Dermis microvascular lymphatic vessel endothelial cell (primary cell): ENCODE measurements around the gene ITPR2. TPM values are rescaled to one million over a fixed set of nuclear protein-coding genes. Genes with fewer than 3 reads are reported as not detected.
"Not testable (repeated sequence)": the region's sequence is repeated elsewhere in the genome, so short reads cannot be mapped to it uniquely, and the experiment has no call there.

Source experiments
- DNase-seq, 2 donors: peaks; one replicate each; pipeline versions ENCODE4 v3.0.0 to v3.0.0-alpha.2; 2010; ENCODE audit warnings: low read depth in 2 of 2
- total RNA-seq: library from RNA; depleted of rRNA; stranded (reverse); fragments of >200 nt; gene quantifications from 2 replicates; pipeline ENCODE4 v1.2.1, GENCODE V29; 2014

Gene ITPR2
- total RNA-seq, 1 donor from 2014 or later, result 28.0 TPM

- DNase-seq, result no peak
Measured at GRCh38 chr12:26632756-26633155, 200.2 kb downstream of the ITPR2 start.

- peak in 1 of 2 donors; percentile 67 for DNase-seq
Measured at GRCh38 chr12:26631846-26632245, 201.1 kb downstream of the ITPR2 start.

- DNase-seq, result peak in 1 of 2 donors; percentile 89
Measured at GRCh38 chr12:26630546-26631027, 202.4 kb downstream of the ITPR2 start.

- peak; percentile 40 to 65 for DNase-seq
Measured at GRCh38 chr12:26629864-26630263, 203.1 kb downstream of the ITPR2 start.

- no peak for DNase-seq
Measured at GRCh38 chr12:26628234-26628633, 204.8 kb downstream of the ITPR2 start.

- DNase-seq, result no peak
Measured at GRCh38 chr12:26627335-26627734, 205.7 kb downstream of the ITPR2 start.

- no peak for DNase-seq
Measured at GRCh38 chr12:26623136-26623535, 209.9 kb downstream of the ITPR2 start.

GRCh38 chr12:26622601-26623000 is 210.4 kb downstream of the ITPR2 start:
- DNase-seq, result no peak

GRCh38 chr12:26621932-26622331 is 211.1 kb downstream of the ITPR2 start:
- DNase-seq, result no peak

GRCh38 chr12:26620907-26621306 is 212.1 kb downstream of the ITPR2 start:
- no peak for DNase-seq

- no peak for DNase-seq
Measured at GRCh38 chr12:26617513-26617912, 215.5 kb downstream of the ITPR2 start.

GRCh38 chr12:26614011-26614616 is 218.9 kb downstream of the ITPR2 start:
- DNase-seq, result peak; percentile 21 to 30

- no peak for DNase-seq
Measured at GRCh38 chr12:26612203-26612602, 220.8 kb downstream of the ITPR2 start.

GRCh38 chr12:26611598-26611997 is 221.4 kb downstream of the ITPR2 start:
- no peak for DNase-seq

- no peak for DNase-seq
Measured at GRCh38 chr12:26610774-26611173, 222.2 kb downstream of the ITPR2 start.

GRCh38 chr12:26609986-26610385 is 223.0 kb downstream of the ITPR2 start:
- DNase-seq, result no peak

GRCh38 chr12:26608706-26609105 is 224.3 kb downstream of the ITPR2 start:
- no peak for DNase-seq

GRCh38 chr12:26608273-26608672 is 224.7 kb downstream of the ITPR2 start:
- no peak for DNase-seq

GRCh38 chr12:26606911-26607310 is 226.1 kb downstream of the ITPR2 start:
- no peak for DNase-seq

GRCh38 chr12:26604813-26605212 is 228.2 kb downstream of the ITPR2 start:
- DNase-seq, result not testable (repeated sequence)

- no peak for DNase-seq
Measured at GRCh38 chr12:26599096-26599695, 233.8 kb downstream of the ITPR2 start.

- no peak for DNase-seq
Measured at GRCh38 chr12:26595806-26596205, 237.2 kb downstream of the ITPR2 start.

- no peak for DNase-seq
Measured at GRCh38 chr12:26580619-26581018, 252.4 kb downstream of the ITPR2 start.
